GM23338 (cell line): ENCODE measurements around the gene RGS16.

ENCODE experiments used
- CTCF ChIP-seq, 2 experiments: fragments of 200-600 bp in 1 of 2; sonication (generic) in 1 of 2; conservative IDR thresholded peaks; 2 replicates each; pipeline versions ENCODE4 v1.5.1 to v1.6.1; 2016 to 2017; ENCODE audit warnings: antibody characterized with exemption in 2 of 2, low read depth in 2 of 2, mild to moderate bottlenecking in 2 of 2, moderate library complexity in 1 of 2
- POLR2AphosphoS5 ChIP-seq: IDR thresholded peaks from 2 replicates; pipeline ENCODE4 v1.6.1; 2016; ENCODE audit warnings: antibody characterized with exemption, low read depth

GRCh38 chr1:182556279-182556678 lies 47.9 kb downstream of the RGS16 start:
- TF ChIP-seq POLR2AphosphoS5 (no peak), CTCF (conservative IDR thresholded peaks at IDR 0.05; ENCODE audit: low read depth in 2 of 2) (no peak)
